Naive thymus-derived CD4-positive, alpha-beta T cell (primary cell): ENCODE measurements around the gene SH3TC1. TPM values are rescaled to one million over a fixed set of nuclear protein-coding genes. Genes with fewer than 3 reads are reported as not detected.
A peak's percentile ranks its signal among the peaks of the same experiment; 100 is the strongest.

Source experiments
- ATAC-seq: fragments of 150-1000 bp; cut with Tn5 transposase; 2 replicates; pipeline ENCODE4 v1.10.0; 2021; ENCODE audit warnings: mild to moderate bottlenecking, moderate library complexity
- CTCF ChIA-PET: fragments of 350-600 bp; sonication (Branson Sonifier 250); formaldehyde crosslinking; loops from one replicate; lab custom pipeline; 2021; ENCODE audit warnings: antibody characterized with exemption; lab: Charles Lee
- POLR2A ChIA-PET: fragments of 350-600 bp; sonication (Branson Sonifier 250); formaldehyde crosslinking; loops from one replicate; lab custom pipeline; 2021; ENCODE audit warnings: antibody characterized with exemption, inconsistent platforms; lab: Charles Lee
- DNase-seq, 9 donors: peaks; one replicate each; pipeline versions ENCODE4 v3.0.0 to v3.0.0-alpha.2; 2020 to 2022; ENCODE audit warnings: mixed read lengths in 1 of 9
- H3K27ac ChIP-seq: one replicate; pipeline ENCODE4 v1.7.0; 2013; ENCODE audit warnings: mild to moderate bottlenecking, low read depth, low read length, moderate library complexity
- H3K27me3 ChIP-seq, 2 donors: one replicate each; pipeline ENCODE4 v1.7.0; 2013; ENCODE audit warnings: low read length in 2 of 2, mild to moderate bottlenecking in 2 of 2, moderate library complexity in 2 of 2; ENCODE audit not compliant: control insufficient read depth in 2 of 2, insufficient read depth in 2 of 2
- H3K36me3 ChIP-seq, 3 experiments: 1 replicate in 2 of 3; 2 replicates in 1 of 3; pipeline ENCODE4 v1.7.0; 2013; ENCODE audit warnings: low read length in 3 of 3, mild to moderate bottlenecking in 3 of 3, moderate library complexity in 1 of 3; ENCODE audit not compliant: insufficient read depth in 3 of 3, control insufficient read depth in 2 of 3
- H3K4me1 ChIP-seq, 2 donors: one replicate each; pipeline ENCODE4 v1.7.0; 2013; ENCODE audit warnings: low read length in 2 of 2, mild to moderate bottlenecking in 2 of 2, moderate library complexity in 1 of 2; ENCODE audit not compliant: control insufficient read depth in 2 of 2, insufficient read depth in 2 of 2
- H3K4me3 ChIP-seq: 2 replicates; pipeline ENCODE4 v1.7.0; 2013; ENCODE audit warnings: mild to moderate bottlenecking, low read length
- H3K9me3 ChIP-seq, 3 experiments: 1 replicate in 2 of 3; 2 replicates in 1 of 3; pipeline ENCODE4 v1.7.0; 2013; ENCODE audit warnings: low read length in 3 of 3; ENCODE audit not compliant: control insufficient read depth in 2 of 3
- H3K27ac Mint-ChIP-seq, 9 donors: one replicate each; pipeline ENCODE4 v1.8.0; 2020 to 2022; ENCODE audit warnings: mixed read lengths in 9 of 9, mild to moderate bottlenecking in 8 of 9, moderate library complexity in 5 of 9, inconsistent platforms in 2 of 9
- H3K27me3 Mint-ChIP-seq, 5 donors: one replicate each; pipeline ENCODE4 v1.8.0; 2021 to 2022; ENCODE audit warnings: mixed read lengths in 5 of 5, mild to moderate bottlenecking in 1 of 5
- H3K36me3 Mint-ChIP-seq, 5 donors: one replicate each; pipeline ENCODE4 v1.8.0; 2020 to 2022; ENCODE audit warnings: mixed read lengths in 5 of 5, mild to moderate bottlenecking in 3 of 5, inconsistent platforms in 1 of 5
- H3K4me1 Mint-ChIP-seq, 7 donors: one replicate each; pipeline ENCODE4 v1.8.0; 2020 to 2022; ENCODE audit warnings: mixed read lengths in 7 of 7, mild to moderate bottlenecking in 3 of 7, inconsistent platforms in 1 of 7
- H3K4me3 Mint-ChIP-seq, 10 donors: one replicate each; pipeline ENCODE4 v1.8.0; 2020 to 2022; ENCODE audit warnings: mild to moderate bottlenecking in 10 of 10, mixed read lengths in 10 of 10, moderate library complexity in 6 of 10, inconsistent platforms in 2 of 10
- H3K9me3 Mint-ChIP-seq, 11 donors: one replicate each; pipeline ENCODE4 v1.8.0; 2020 to 2022; ENCODE audit warnings: mixed read lengths in 11 of 11, mild to moderate bottlenecking in 4 of 11, inconsistent platforms in 1 of 11, moderate library complexity in 1 of 11
- intact Hi-C, 2 donors: fragments of 100-400 bp; cut with micrococcal nuclease; formaldehyde crosslinking; loops; one replicate each; pipeline ENCODE4 v1.15.1; 2023
- polyA plus RNA-seq, 2 donors: library from polyadenylated mRNA; unstranded; fragments of 300-500 nt; fragmentation: Illumina TruSeq; gene quantifications; one replicate each; pipeline ENCODE4 v1.2.3, GENCODE V29; 2021
- total RNA-seq, 6 experiments: library from RNA in 5 of 6; stranded (reverse) in 5 of 6; gene quantifications; 1 replicate in 5 of 6; 2 replicates in 1 of 6; pipeline ENCODE4 v1.2.3 and lab custom pipeline; 2021 to 2026

The SH3TC1 gene
- total and polyA plus RNA-seq, 7 experiments from 2014 or later, result 6.5 to 120 (median 34.9) TPM

GRCh38 chr4:8263397-8263796 is 64.3 kb downstream of the SH3TC1 start:
- no peak overlapping the region for H3K4me3 Mint-ChIP-seq
- no peaks in the 10 kb centered on the region for H3K4me1 ChIP-seq
- POLR2A ChIA-PET, result no interaction called here
- no peaks in the 10 kb centered on the region for H3K27me3 ChIP-seq
- H3K36me3 ChIP-seq, result no peaks in the 10 kb centered on the region
- peaks cover 0 to 5% (median 0%) of the 10 kb centered on the region in 11 donors for H3K9me3 Mint-ChIP-seq
- peaks cover 0 to 8% (median 0%) of the 10 kb centered on the region in 7 donors for H3K4me1 Mint-ChIP-seq
- peak overlapping the region in 3 of 9 donors; percentile 4 to 50 (median 15) for H3K27ac Mint-ChIP-seq
- H3K36me3 Mint-ChIP-seq, result no peaks in the 10 kb centered on the region
- H3K27me3 Mint-ChIP-seq, result peaks cover under 1 to 16% (median 2%) of the 10 kb centered on the region in 5 donors
- ATAC-seq (no peak), DNase-seq (no peak)
- CTCF ChIA-PET, result no interaction called here
- intact Hi-C loops, result no loop called here
- H3K4me3 ChIP-seq, result no peak overlapping the region
- H3K27ac ChIP-seq, result no peak overlapping the region
- no peaks in the 10 kb centered on the region for H3K9me3 ChIP-seq

- ChIA-PET POLR2A (no interaction called here), CTCF (no interaction called here)
- no peak overlapping the region for H3K27ac ChIP-seq
- Mint-ChIP-seq H3K9me3 (peaks cover 0 to 5% (median 0%) of the 10 kb centered on the region in 11 donors), H3K4me1 (peaks cover 0 to 8% (median 0%) of the 10 kb centered on the region in 7 donors), H3K36me3 (no peaks in the 10 kb centered on the region), H3K27ac (no peak overlapping the region), H3K27me3 (peaks cover 7 to 23% (median 9%) of the 10 kb centered on the region in 5 donors), H3K4me3 (no peak overlapping the region)
- no peaks in the 10 kb centered on the region for H3K36me3 ChIP-seq
- no peak overlapping the region for H3K4me3 ChIP-seq
- DNase-seq, result no peak
- intact Hi-C loops, result no loop called here
- ATAC-seq, result no peak
- no peaks in the 10 kb centered on the region for H3K9me3 ChIP-seq
- no peaks in the 10 kb centered on the region for H3K27me3 ChIP-seq
- no peaks in the 10 kb centered on the region for H3K4me1 ChIP-seq
These were observed 65.0 kb downstream of the SH3TC1 start for GRCh38 chr4:8264106-8264505.

GRCh38 chr4:8265171-8265929 is 66.3 kb downstream of the SH3TC1 start:
- ATAC-seq (no peak), DNase-seq (no peak)
- Histone ChIP-seq H3K27ac (no peak overlapping the region), H3K27me3 (no peaks in the 10 kb centered on the region), H3K9me3 (no peaks in the 10 kb centered on the region), H3K4me3 (no peak overlapping the region), H3K4me1 (no peaks in the 10 kb centered on the region), H3K36me3 (no peaks in the 10 kb centered on the region)
- peaks cover 0 to 8% (median 0%) of the 10 kb centered on the region in 7 donors for H3K4me1 Mint-ChIP-seq
- H3K27me3 Mint-ChIP-seq, result peaks cover 10 to 20% (median 11%) of the 10 kb centered on the region in 5 donors
- CTCF ChIA-PET, result interaction anchor here (0.6 kb wide), 1 partner anchor 137 kb away, joined by 3 read pairs; no protein-coding TSS in a partner anchor
- peaks cover 0 to 5% (median 0%) of the 10 kb centered on the region in 11 donors for H3K9me3 Mint-ChIP-seq
- intact Hi-C loops, result no loop called here
- H3K4me3 Mint-ChIP-seq, result no peak overlapping the region
- H3K36me3 Mint-ChIP-seq, result no peaks in the 10 kb centered on the region
- POLR2A ChIA-PET, result no interaction called here
- no peak overlapping the region for H3K27ac Mint-ChIP-seq

GRCh38 chr4:8266088-8266487 is 67.0 kb downstream of the SH3TC1 start:
- Mint-ChIP-seq H3K27ac (peak overlapping the region in 1 of 9 donors; percentile 88), H3K4me1 (peaks cover 0 to 8% (median 0%) of the 10 kb centered on the region in 7 donors), H3K4me3 (no peak overlapping the region), H3K27me3 (peaks cover 14 to 24% (median 17%) of the 10 kb centered on the region in 5 donors), H3K36me3 (no peaks in the 10 kb centered on the region), H3K9me3 (peaks cover 0 to 5% (median 0%) of the 10 kb centered on the region in 11 donors)
- no peaks in the 10 kb centered on the region for H3K36me3 ChIP-seq
- ATAC-seq (no peak), DNase-seq (no peak)
- no peak overlapping the region for H3K4me3 ChIP-seq
- H3K9me3 ChIP-seq, result no peaks in the 10 kb centered on the region
- CTCF ChIA-PET, result no interaction called here
- H3K27me3 ChIP-seq, result no peaks in the 10 kb centered on the region
- POLR2A ChIA-PET, result no interaction called here
- no peak overlapping the region for H3K27ac ChIP-seq
- intact Hi-C loops, result no loop called here
- no peaks in the 10 kb centered on the region for H3K4me1 ChIP-seq

GRCh38 chr4:8266508-8266907 is 67.4 kb downstream of the SH3TC1 start:
- intact Hi-C loops, result no loop called here
- Mint-ChIP-seq H3K27me3 (peaks cover 18 to 28% (median 21%) of the 10 kb centered on the region in 5 donors), H3K4me1 (peaks cover 0 to 8% (median 0%) of the 10 kb centered on the region in 7 donors), H3K36me3 (no peaks in the 10 kb centered on the region), H3K27ac (peak overlapping the region in 1 of 9 donors; percentile 59), H3K9me3 (peaks cover 0 to 5% (median 0%) of the 10 kb centered on the region in 11 donors), H3K4me3 (no peak overlapping the region)
- Histone ChIP-seq H3K27me3 (no peaks in the 10 kb centered on the region), H3K4me3 (no peak overlapping the region), H3K27ac (no peak overlapping the region), H3K36me3 (no peaks in the 10 kb centered on the region), H3K9me3 (no peaks in the 10 kb centered on the region), H3K4me1 (no peaks in the 10 kb centered on the region)
- POLR2A ChIA-PET, result no interaction called here
- DNase-seq (no peak), ATAC-seq (no peak)
- CTCF ChIA-PET, result interaction anchor here (0.6 to 0.7 kb wide), 2 partner anchors 78 to 133 kb away, joined by 3 read pairs; no protein-coding TSS in a partner anchor

- ChIA-PET CTCF (interaction anchor here (0.6 to 0.7 kb wide), 2 partner anchors 77 to 133 kb away, joined by 3 read pairs; no protein-coding TSS in a partner anchor), POLR2A (no interaction called here)
- peaks cover 0 to 5% (median 0%) of the 10 kb centered on the region in 11 donors for H3K9me3 Mint-ChIP-seq
- no peak overlapping the region for H3K4me3 ChIP-seq
- no peaks in the 10 kb centered on the region for H3K4me1 ChIP-seq
- H3K27ac Mint-ChIP-seq, result no peak overlapping the region
- ATAC-seq (peak; percentile 60), DNase-seq (peak in 1 of 9 donors; percentile 33)
- H3K4me3 Mint-ChIP-seq, result no peak overlapping the region
- peaks cover 0 to 8% (median 0%) of the 10 kb centered on the region in 7 donors for H3K4me1 Mint-ChIP-seq
- H3K27me3 Mint-ChIP-seq, result peaks cover 18 to 31% (median 23%) of the 10 kb centered on the region in 5 donors
- H3K36me3 Mint-ChIP-seq, result no peaks in the 10 kb centered on the region
- no peaks in the 10 kb centered on the region for H3K27me3 ChIP-seq
- no peaks in the 10 kb centered on the region for H3K9me3 ChIP-seq
- no peaks in the 10 kb centered on the region for H3K36me3 ChIP-seq
- intact Hi-C loops, result loop anchor here in 1 of 2 donors (1.0 kb wide), 1 partner anchor 136 kb away; no protein-coding TSS in a partner anchor
- no peak overlapping the region for H3K27ac ChIP-seq
These were observed 68.0 kb downstream of the SH3TC1 start for GRCh38 chr4:8267077-8267476.
